WERI-Rb-1 (cell line): ENCODE measurements around the gene BOLA2B.
"Not testable (repeated sequence)": the region's sequence is repeated elsewhere in the genome, so short reads cannot be mapped to it uniquely, and the experiment has no call there.

ENCODE experiments used
- DNase-seq: peaks from one replicate; pipeline ENCODE4 v3.0.0-alpha.2; 2020
- H3K27ac ChIP-seq: fragments of 250-450 bp; sonication (Bioruptor Pico); 2 replicates; pipeline ENCODE4 v1.5.1; 2020; ENCODE audit warnings: mild to moderate bottlenecking, moderate library complexity
- H3K27me3 ChIP-seq: fragments of 250-450 bp; sonication (Bioruptor Pico); 2 replicates; pipeline ENCODE4 v1.5.1; 2021; ENCODE audit warnings: mild to moderate bottlenecking, low read depth, moderate library complexity; ENCODE audit not compliant: insufficient read depth, severe bottlenecking
- H3K36me3 ChIP-seq: fragments of 250-450 bp; sonication (Bioruptor Pico); 2 replicates; pipeline ENCODE4 v1.5.1; 2020; ENCODE audit warnings: mild to moderate bottlenecking, moderate library complexity
- H3K4me3 ChIP-seq: 2 replicates; pipeline ENCODE4 v1.5.1; 2011; ENCODE audit warnings: low read depth, mild to moderate bottlenecking, control low read depth, low read length
- H3K9me3 ChIP-seq: fragments of 250-450 bp; sonication (Bioruptor Pico); 2 replicates; pipeline ENCODE4 v1.5.1; 2021; ENCODE audit warnings: mild to moderate bottlenecking, moderate library complexity; ENCODE audit not compliant: severe bottlenecking
- CTCF ChIP-seq: IDR thresholded peaks from 2 replicates; pipeline ENCODE4 v1.5.1; 2011; ENCODE audit warnings: low read depth, mild to moderate bottlenecking, control low read depth, inconsistent platforms, low read length

BOLA2B gene

GRCh38 chr16:30179195-30179594 lies 14.3 kb downstream of the BOLA2B start:
- no peaks in the 10 kb centered on the region for H3K9me3 ChIP-seq
- no peaks in the 10 kb centered on the region for H3K36me3 ChIP-seq
- TF ChIP-seq CTCF, result no peak
- no peak for DNase-seq
- H3K27ac ChIP-seq, result no peak overlapping the region
- H3K27me3 ChIP-seq, result no peaks in the 10 kb centered on the region
- no peak overlapping the region for H3K4me3 ChIP-seq

GRCh38 chr16:30176876-30177275 lies 16.6 kb downstream of the BOLA2B start:
- not testable (repeated sequence) for H3K4me3 ChIP-seq, H3K36me3 ChIP-seq, H3K27me3 ChIP-seq, H3K9me3 ChIP-seq, DNase-seq, H3K27ac ChIP-seq

GRCh38 chr16:30173054-30173453 lies 20.4 kb downstream of the BOLA2B start:
- no peaks in the 10 kb centered on the region for H3K36me3 ChIP-seq
- no peak overlapping the region for H3K4me3 ChIP-seq
- no peaks in the 10 kb centered on the region for H3K9me3 ChIP-seq
- DNase-seq, result no peak
- no peaks in the 10 kb centered on the region for H3K27me3 ChIP-seq
- TF ChIP-seq CTCF, result no peak
- H3K27ac ChIP-seq, result no peak overlapping the region

GRCh38 chr16:30170145-30170544 lies 23.3 kb downstream of the BOLA2B start:
- peak overlapping the region; percentile 75 for H3K27ac ChIP-seq
- not testable (repeated sequence) for H3K4me3 ChIP-seq, H3K9me3 ChIP-seq, H3K27me3 ChIP-seq, DNase-seq, H3K36me3 ChIP-seq

GRCh38 chr16:30169416-30169815 lies 24.1 kb downstream of the BOLA2B start:
- H3K9me3 ChIP-seq, H3K27ac ChIP-seq, H3K36me3 ChIP-seq, H3K4me3 ChIP-seq, DNase-seq, H3K27me3 ChIP-seq: not testable (repeated sequence)

- H3K36me3 ChIP-seq, H3K27me3 ChIP-seq, H3K4me3 ChIP-seq, DNase-seq, H3K27ac ChIP-seq, H3K9me3 ChIP-seq: not testable (repeated sequence)
Observed at GRCh38 chr16:30168746-30169145, 24.7 kb downstream of the BOLA2B start.

- Histone ChIP-seq H3K36me3 (no peaks in the 10 kb centered on the region), H3K9me3 (no peaks in the 10 kb centered on the region), H3K4me3 (no peak overlapping the region), H3K27me3 (no peaks in the 10 kb centered on the region), H3K27ac (no peak overlapping the region)
- TF ChIP-seq CTCF, result no peak
- DNase-seq, result no peak
Observed at GRCh38 chr16:30166202-30166902, 27.1 kb downstream of the BOLA2B start.

- Histone ChIP-seq H3K36me3 (no peaks in the 10 kb centered on the region), H3K27ac (no peak overlapping the region), H3K9me3 (no peaks in the 10 kb centered on the region), H3K4me3 (no peak overlapping the region), H3K27me3 (no peaks in the 10 kb centered on the region)
- no peak for DNase-seq
- TF ChIP-seq CTCF, result no peak
Observed at GRCh38 chr16:30163538-30163937, 29.9 kb downstream of the BOLA2B start.
